ENCODE data around the gene SMG6. TPM values are rescaled to one million over a fixed set of nuclear protein-coding genes. Genes with fewer than 3 reads are reported as not detected.
A peak's percentile ranks its signal among the peaks of the same experiment; 100 is the strongest.

SMG6 gene
- total and polyA plus RNA-seq, 2 of the 8 experiments (the other 6 are each of a cell fraction or from before 2014, with no cell fraction given) = 18.5 to 25.2 TPM

GRCh38 chr17:2051061-2051932 is 252.3 kb downstream of the SMG6 start (continued):
- TF ChIP-seq GTF2F1 (IDR thresholded peaks at IDR 0.05; ENCODE audit: borderline replicate concordance, low read depth, low read length) (no peak), MAFK (IDR thresholded peaks at IDR 0.05; ENCODE audit: low read depth, low read length) (no peak), KDM4A (IDR thresholded peaks at IDR 0.05; ENCODE audit: low read depth, low read length, severe bottlenecking) (peak; percentile 26), TCF12 (IDR thresholded peaks at IDR 0.05; ENCODE audit: low read depth, low read length) (no peak), SUZ12 (IDR thresholded peaks at IDR 0.05; ENCODE audit: low read length) (peak; percentile 90), CHD2 (IDR thresholded peaks at IDR 0.05; ENCODE audit: low read length) (no peak), BACH1 (IDR thresholded peaks at IDR 0.05; ENCODE audit: low read length) (no peak), ASH2L (IDR thresholded peaks at IDR 0.05; ENCODE audit: low read length) (no peak), ZNF274 (IDR thresholded peaks at IDR 0.05; ENCODE audit: borderline replicate concordance, extremely low read depth, low read length) (no peak), EZH2 (IDR thresholded peaks at IDR 0.05; ENCODE audit: low read depth, low read length, severe bottlenecking) (peak; percentile 88), RFX5 (IDR thresholded peaks at IDR 0.05; ENCODE audit: borderline replicate concordance, low read depth, low read length) (no peak)
